DND-41 (cell line): Measurements from ENCODE around the gene SPRED1.

Source experiments
- ATAC-seq: fragments of 200-7000 bp; cut with Tn5 transposase; 3 replicates; pipeline ENCODE4 v1.9.1; 2021; ENCODE audit warnings: low read depth; ENCODE audit not compliant: insufficient read depth
- DNase-seq: peaks from one replicate; pipeline ENCODE4 v3.0.0-alpha.2; 2020
- H2AFZ ChIP-seq: 2 replicates; pipeline ENCODE4 v1.6.0; 2012; ENCODE audit warnings: low read depth, low read length
- H3K27ac ChIP-seq: 2 replicates; pipeline ENCODE4 v1.5.1; 2012; ENCODE audit warnings: low read length, inconsistent platforms
- H3K27me3 ChIP-seq: fragments of 200-600 bp; sonication (generic); 2 replicates; pipeline ENCODE4 v1.6.0; 2012; ENCODE audit warnings: low read length, mild to moderate bottlenecking, inconsistent platforms; ENCODE audit not compliant: insufficient read depth, poor library complexity
- H3K36me3 ChIP-seq: 2 replicates; pipeline ENCODE4 v1.5.1; 2012; ENCODE audit warnings: low read length, inconsistent platforms; ENCODE audit not compliant: insufficient read depth
- H3K4me1 ChIP-seq: 2 replicates; pipeline ENCODE4 v1.5.1; 2012; ENCODE audit warnings: mild to moderate bottlenecking, low read length; ENCODE audit not compliant: insufficient read depth
- H3K4me2 ChIP-seq: 2 replicates; pipeline ENCODE4 v1.6.0; 2012; ENCODE audit warnings: mild to moderate bottlenecking, moderate library complexity, low read length, inconsistent platforms; ENCODE audit not compliant: insufficient read depth
- H3K4me3 ChIP-seq, 2 experiments: fragments of 200-600 bp in 1 of 2; shearing (Covaris generic) in 1 of 2; 2 replicates each; pipeline ENCODE4 v1.5.1; 2012 to 2016; ENCODE audit warnings: inconsistent platforms in 2 of 2, low read length in 2 of 2, mild to moderate bottlenecking in 2 of 2, low read depth in 1 of 2, moderate library complexity in 1 of 2
- H3K79me2 ChIP-seq: 2 replicates; pipeline ENCODE4 v1.6.0; 2012; ENCODE audit warnings: low read length, inconsistent platforms; ENCODE audit not compliant: insufficient read depth
- H3K9ac ChIP-seq: 2 replicates; pipeline ENCODE4 v1.6.0; 2012; ENCODE audit warnings: low read depth, mild to moderate bottlenecking, inconsistent platforms, low read length, moderate library complexity
- H3K9me3 ChIP-seq: 2 replicates; pipeline ENCODE4 v1.5.1; 2012; ENCODE audit warnings: low read length, moderate library complexity, mild to moderate bottlenecking, inconsistent platforms; ENCODE audit not compliant: insufficient read depth, severe bottlenecking
- H4K20me1 ChIP-seq: 2 replicates; pipeline ENCODE4 v1.6.0; 2012; ENCODE audit warnings: low read length; ENCODE audit not compliant: insufficient read depth
- CTCF ChIP-seq: IDR thresholded peaks from 2 replicates; pipeline ENCODE4 v1.5.1; 2012; ENCODE audit warnings: borderline replicate concordance, low read length, moderate library complexity, mild to moderate bottlenecking; ENCODE audit not compliant: poor library complexity, severe bottlenecking; ENCODE audit errors: extremely low read depth
- EZH2 ChIP-seq: IDR thresholded peaks from 3 replicates; pipeline ENCODE4 v1.6.1; 2012; ENCODE audit warnings: borderline replicate concordance, low read depth, mild to moderate bottlenecking, moderate library complexity, low read length, inconsistent platforms; ENCODE audit not compliant: severe bottlenecking

SPRED1 gene

GRCh38 chr15:38212729-38213351 lies 39.8 kb upstream of the SPRED1 start:
- no peaks in the 10 kb centered on the region for H4K20me1 ChIP-seq
- H3K79me2 ChIP-seq: no peaks in the 10 kb centered on the region
- no peaks in the 10 kb centered on the region for H3K9me3 ChIP-seq
- DNase-seq (no peak), ATAC-seq (no peak)
- H3K9ac ChIP-seq: no peak overlapping the region
- H2AFZ ChIP-seq: no peak overlapping the region
- H3K36me3 ChIP-seq: no peaks in the 10 kb centered on the region
- H3K4me1 ChIP-seq: no peaks in the 10 kb centered on the region
- TF ChIP-seq EZH2 (no peak), CTCF (no peak)
- H3K27ac ChIP-seq: no peak overlapping the region
- H3K27me3 ChIP-seq: peaks cover 13% of the 10 kb centered on the region
- H3K4me3 ChIP-seq: no peak overlapping the region
- H3K4me2 ChIP-seq: no peak overlapping the region

- Histone ChIP-seq H3K4me3 (no peak overlapping the region), H3K9me3 (no peaks in the 10 kb centered on the region), H3K9ac (no peak overlapping the region), H3K27ac (no peak overlapping the region), H3K4me1 (no peaks in the 10 kb centered on the region), H3K36me3 (no peaks in the 10 kb centered on the region), H3K79me2 (no peaks in the 10 kb centered on the region), H3K27me3 (peaks cover 14% of the 10 kb centered on the region), H2AFZ (no peak overlapping the region), H3K4me2 (no peak overlapping the region), H4K20me1 (no peaks in the 10 kb centered on the region)
- TF ChIP-seq CTCF (no peak), EZH2 (no peak)
- ATAC-seq (no peak), DNase-seq (no peak)
Observed at GRCh38 chr15:38213356-38213755, 39.3 kb upstream of the SPRED1 start.

GRCh38 chr15:38215707-38216106 lies 36.9 kb upstream of the SPRED1 start:
- Histone ChIP-seq H3K36me3 (no peaks in the 10 kb centered on the region), H2AFZ (no peak overlapping the region), H3K4me1 (no peaks in the 10 kb centered on the region), H3K4me3 (no peak overlapping the region), H4K20me1 (no peaks in the 10 kb centered on the region), H3K9ac (no peak overlapping the region), H3K79me2 (no peaks in the 10 kb centered on the region), H3K9me3 (no peaks in the 10 kb centered on the region), H3K27ac (no peak overlapping the region), H3K27me3 (peaks cover 21% of the 10 kb centered on the region), H3K4me2 (no peak overlapping the region)
- ATAC-seq (no peak), DNase-seq (no peak)
- no peak for TF ChIP-seq EZH2
- no peak for TF ChIP-seq CTCF

DNA sequence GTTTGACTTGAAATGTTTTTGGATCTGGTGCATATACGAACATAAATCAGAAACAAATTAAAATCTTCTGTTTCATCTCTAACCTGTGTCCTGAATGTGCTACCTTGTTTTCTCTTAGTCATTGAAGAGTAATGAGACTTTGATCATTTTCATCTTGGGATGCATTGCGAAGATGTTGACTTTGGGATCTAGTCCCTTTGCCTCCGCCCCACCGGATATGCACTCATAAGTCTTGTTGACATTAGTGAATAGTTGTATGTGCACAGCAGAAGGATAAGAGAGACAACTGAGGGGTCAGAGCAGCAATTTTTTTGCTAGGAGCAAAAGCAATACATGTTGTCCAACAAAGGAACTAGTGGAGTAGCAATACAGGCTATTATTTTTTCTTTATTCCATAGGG lies 35.9 kb upstream of the SPRED1 start:
- H3K9ac ChIP-seq: no peak overlapping the region
- DNase-seq: no peak
- peaks cover 21% of the 10 kb centered on the region for H3K27me3 ChIP-seq
- H3K4me2 ChIP-seq: no peak overlapping the region
- no peak for ATAC-seq
- H3K79me2 ChIP-seq: no peaks in the 10 kb centered on the region
- no peak overlapping the region for H3K27ac ChIP-seq
- H3K4me3 ChIP-seq: no peak overlapping the region
- no peaks in the 10 kb centered on the region for H3K4me1 ChIP-seq
- H2AFZ ChIP-seq: no peak overlapping the region
- no peaks in the 10 kb centered on the region for H4K20me1 ChIP-seq
- TF ChIP-seq CTCF (no peak), EZH2 (no peak)
- H3K9me3 ChIP-seq: no peaks in the 10 kb centered on the region
- H3K36me3 ChIP-seq: no peaks in the 10 kb centered on the region
